Astrocyte (in vitro differentiated cells and primary cell): ENCODE results near the gene SMTNL2. TPM values are rescaled to one million over a fixed set of nuclear protein-coding genes. Genes with fewer than 3 reads are reported as not detected.

Experiments used
- DNase-seq: peaks from one replicate; pipeline ENCODE4 v3.0.0-alpha.2; 2010; ENCODE audit warnings: low read depth
- FAIRE-seq: peaks from 2 replicates; lab custom pipeline; 2011; peaks lifted over from hg19 to GRCh38; lab: Jason Lieb, UNC
- H2AFZ ChIP-seq: 2 replicates; pipeline ENCODE4 v1.6.0; 2012; ENCODE audit warnings: low read depth, low read length, inconsistent platforms
- H3K27ac ChIP-seq: 2 replicates; pipeline ENCODE4 v1.5.1; 2011; ENCODE audit warnings: low read depth, low read length, inconsistent platforms
- H3K27me3 ChIP-seq: 2 replicates; pipeline ENCODE4 v1.6.0; 2011; ENCODE audit warnings: low read length, inconsistent platforms; ENCODE audit not compliant: insufficient read depth
- H3K36me3 ChIP-seq: 2 replicates; pipeline ENCODE4 v1.5.1; 2011; ENCODE audit warnings: low read length, inconsistent platforms; ENCODE audit not compliant: insufficient read depth
- H3K4me1 ChIP-seq: 2 replicates; pipeline ENCODE4 v1.5.1; 2011; ENCODE audit warnings: low read length, inconsistent platforms; ENCODE audit not compliant: insufficient read depth
- H3K4me2 ChIP-seq: 2 replicates; pipeline ENCODE4 v1.6.0; 2012; ENCODE audit warnings: low read length, inconsistent platforms
- H3K4me3 ChIP-seq: 2 replicates; pipeline ENCODE4 v1.5.1; 2011; ENCODE audit warnings: low read depth, mild to moderate bottlenecking, low read length, inconsistent platforms; ENCODE audit not compliant: insufficient read depth
- H3K79me2 ChIP-seq: 2 replicates; pipeline ENCODE4 v1.6.0; 2012; ENCODE audit warnings: mild to moderate bottlenecking, low read length, inconsistent platforms; ENCODE audit not compliant: insufficient read depth
- H3K9ac ChIP-seq: 2 replicates; pipeline ENCODE4 v1.6.0; 2012; ENCODE audit warnings: mild to moderate bottlenecking, low read length, inconsistent platforms
- H3K9me3 ChIP-seq: 2 replicates; pipeline ENCODE4 v1.5.1; 2012; ENCODE audit warnings: low read depth, mild to moderate bottlenecking, low read length, inconsistent platforms; ENCODE audit not compliant: insufficient read depth
- H4K20me1 ChIP-seq: 2 replicates; pipeline ENCODE4 v1.6.0; 2012; ENCODE audit warnings: low read length, inconsistent platforms; ENCODE audit not compliant: insufficient read depth
- H3K27ac Mint-ChIP-seq: one replicate; pipeline ENCODE4 v1.8.0; 2021; ENCODE audit warnings: mild to moderate bottlenecking, mixed read lengths; ENCODE audit not compliant: unreplicated experiment
- H3K27me3 Mint-ChIP-seq: one replicate; pipeline ENCODE4 v1.8.0; 2021; ENCODE audit warnings: low read depth, mixed read lengths; ENCODE audit not compliant: unreplicated experiment
- H3K36me3 Mint-ChIP-seq: one replicate; pipeline ENCODE4 v1.8.0; 2021; ENCODE audit warnings: low read depth, mixed read lengths; ENCODE audit not compliant: unreplicated experiment
- H3K4me1 Mint-ChIP-seq: one replicate; pipeline ENCODE4 v1.8.0; 2021; ENCODE audit warnings: low read depth, mixed read lengths; ENCODE audit not compliant: unreplicated experiment
- H3K4me3 Mint-ChIP-seq: one replicate; pipeline ENCODE4 v1.8.0; 2021; ENCODE audit warnings: mild to moderate bottlenecking, moderate library complexity, mixed read lengths; ENCODE audit not compliant: unreplicated experiment
- H3K9me3 Mint-ChIP-seq: one replicate; pipeline ENCODE4 v1.8.0; 2021; ENCODE audit warnings: mild to moderate bottlenecking, mixed read lengths; ENCODE audit not compliant: unreplicated experiment
- EZH2 ChIP-seq: IDR thresholded peaks from 2 replicates; pipeline ENCODE4 v1.6.1; 2012; ENCODE audit warnings: mild to moderate bottlenecking, low read length, inconsistent platforms; ENCODE audit not compliant: insufficient read depth
- total RNA-seq: library from RNA; stranded (reverse); gene quantifications from 2 replicates; pipeline ENCODE4 v1.2.1, GENCODE V29; 2021
- TF ChIP-seq, protein P1 (sequence below): IDR thresholded peaks from 2 replicates; pipeline ENCODE4 v1.5.1; 2011; ENCODE audit warnings: low read depth, mild to moderate bottlenecking, inconsistent platforms, low read length, moderate library complexity; ENCODE audit not compliant: insufficient read depth

The SMTNL2 gene
- total RNA-seq, 1 donor from 2014 or later = 0.18 TPM

DNA sequence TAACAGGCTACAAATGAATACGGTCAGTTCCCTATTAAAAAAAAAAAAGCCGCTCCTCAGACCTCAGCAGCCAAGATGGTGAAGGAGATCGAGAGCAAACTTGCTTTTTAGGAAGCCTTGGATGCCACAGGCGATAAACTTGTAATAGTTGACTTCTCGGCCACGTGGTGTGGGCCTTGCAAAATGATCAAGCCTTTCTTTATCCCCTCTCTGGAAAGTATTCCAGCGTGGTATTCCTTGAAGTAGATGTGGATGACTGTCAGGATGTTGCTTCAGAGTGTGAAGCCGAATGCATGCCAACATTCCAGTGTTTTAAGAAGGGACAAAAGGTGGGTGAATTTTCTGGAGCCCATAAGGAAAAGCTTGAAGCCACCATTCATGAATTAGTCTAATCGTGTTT is 12.2 kb upstream of the SMTNL2 start:
- TF ChIP-seq, protein P1, sequence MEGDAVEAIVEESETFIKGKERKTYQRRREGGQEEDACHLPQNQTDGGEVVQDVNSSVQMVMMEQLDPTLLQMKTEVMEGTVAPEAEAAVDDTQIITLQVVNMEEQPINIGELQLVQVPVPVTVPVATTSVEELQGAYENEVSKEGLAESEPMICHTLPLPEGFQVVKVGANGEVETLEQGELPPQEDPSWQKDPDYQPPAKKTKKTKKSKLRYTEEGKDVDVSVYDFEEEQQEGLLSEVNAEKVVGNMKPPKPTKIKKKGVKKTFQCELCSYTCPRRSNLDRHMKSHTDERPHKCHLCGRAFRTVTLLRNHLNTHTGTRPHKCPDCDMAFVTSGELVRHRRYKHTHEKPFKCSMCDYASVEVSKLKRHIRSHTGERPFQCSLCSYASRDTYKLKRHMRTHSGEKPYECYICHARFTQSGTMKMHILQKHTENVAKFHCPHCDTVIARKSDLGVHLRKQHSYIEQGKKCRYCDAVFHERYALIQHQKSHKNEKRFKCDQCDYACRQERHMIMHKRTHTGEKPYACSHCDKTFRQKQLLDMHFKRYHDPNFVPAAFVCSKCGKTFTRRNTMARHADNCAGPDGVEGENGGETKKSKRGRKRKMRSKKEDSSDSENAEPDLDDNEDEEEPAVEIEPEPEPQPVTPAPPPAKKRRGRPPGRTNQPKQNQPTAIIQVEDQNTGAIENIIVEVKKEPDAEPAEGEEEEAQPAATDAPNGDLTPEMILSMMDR = no peak
- no peak for TF ChIP-seq EZH2
- DNase-seq (no peak), FAIRE-seq (no peak)
- Histone ChIP-seq H4K20me1 (no peaks in the 10 kb centered on the region), H3K79me2 (no peaks in the 10 kb centered on the region), H3K9me3 (no peaks in the 10 kb centered on the region), H3K4me3 (no peak overlapping the region), H3K9ac (no peak overlapping the region), H2AFZ (no peak overlapping the region), H3K36me3 (no peaks in the 10 kb centered on the region), H3K27me3 (peaks cover 11% of the 10 kb centered on the region), H3K27ac (no peak overlapping the region), H3K4me1 (no peaks in the 10 kb centered on the region), H3K4me2 (no peak overlapping the region)
- Mint-ChIP-seq H3K9me3 (no peaks in the 10 kb centered on the region), H3K4me1 (peaks cover 6% of the 10 kb centered on the region), H3K4me3 (no peak overlapping the region), H3K27ac (no peak overlapping the region), H3K27me3 (peaks cover 25% of the 10 kb centered on the region), H3K36me3 (no peaks in the 10 kb centered on the region)

DNA sequence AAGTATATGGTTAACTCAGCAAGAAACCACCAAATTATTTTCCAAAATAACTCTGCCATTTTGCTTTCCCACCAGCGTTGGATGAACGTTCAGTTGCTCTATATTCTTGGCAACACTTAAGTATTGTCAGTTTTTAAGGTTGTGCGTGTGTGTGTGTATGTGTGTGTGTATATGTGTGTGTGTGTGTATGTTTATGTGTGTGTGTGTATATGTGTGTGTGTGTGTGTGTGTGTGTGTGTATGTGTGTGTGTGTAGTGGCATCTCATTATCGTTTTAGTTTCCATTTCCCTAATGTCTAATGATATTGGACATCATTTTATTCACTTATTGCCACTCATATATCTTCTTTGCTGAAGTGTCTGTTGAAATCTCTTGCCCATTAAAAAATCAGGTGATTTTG is 11.2 kb upstream of the SMTNL2 start:
- no peaks in the 10 kb centered on the region for H4K20me1 ChIP-seq
- peaks cover 25% of the 10 kb centered on the region for H3K27me3 Mint-ChIP-seq
- no peak overlapping the region for H3K27ac ChIP-seq
- H3K36me3 ChIP-seq = no peaks in the 10 kb centered on the region
- no peaks in the 10 kb centered on the region for H3K4me1 ChIP-seq
- peaks cover 11% of the 10 kb centered on the region for H3K27me3 ChIP-seq
- no peak overlapping the region for H3K4me3 Mint-ChIP-seq
- no peak for TF ChIP-seq EZH2
- TF ChIP-seq, protein P1 = no peak
- H3K36me3 Mint-ChIP-seq = no peaks in the 10 kb centered on the region
- no peaks in the 10 kb centered on the region for H3K9me3 Mint-ChIP-seq
- FAIRE-seq (no peak), DNase-seq (no peak)
- no peak overlapping the region for H3K4me3 ChIP-seq
- no peak overlapping the region for H2AFZ ChIP-seq
- H3K4me1 Mint-ChIP-seq = peaks cover 7% of the 10 kb centered on the region
- no peak overlapping the region for H3K27ac Mint-ChIP-seq
- H3K79me2 ChIP-seq = no peaks in the 10 kb centered on the region
- H3K9ac ChIP-seq = no peak overlapping the region
- no peak overlapping the region for H3K4me2 ChIP-seq
- no peaks in the 10 kb centered on the region for H3K9me3 ChIP-seq

DNA sequence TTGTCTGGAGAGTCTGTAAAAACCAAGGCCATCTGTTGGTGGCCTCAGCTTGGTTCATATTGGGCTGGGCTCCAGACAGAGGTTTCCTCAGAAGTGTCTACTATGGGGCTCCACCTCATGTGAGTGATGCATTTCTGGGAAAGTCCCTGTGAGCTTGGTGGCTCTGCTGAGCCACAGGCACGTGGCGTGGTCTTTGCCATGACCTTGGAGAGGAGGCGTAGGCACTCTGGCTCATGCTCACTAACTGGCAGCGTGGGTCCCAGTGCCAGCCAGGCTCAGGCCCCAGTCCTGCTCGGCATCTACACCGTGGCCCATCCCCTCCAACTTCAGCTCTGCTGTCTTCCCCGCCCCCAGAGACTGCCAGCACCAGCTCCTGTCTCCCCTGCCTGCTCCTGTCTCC is 10.7 kb upstream of the SMTNL2 start:
- H3K4me3 ChIP-seq = no peak overlapping the region
- Mint-ChIP-seq H3K4me3 (no peak overlapping the region), H3K9me3 (no peaks in the 10 kb centered on the region), H3K27ac (no peak overlapping the region), H3K4me1 (peaks cover 7% of the 10 kb centered on the region), H3K27me3 (peaks cover 25% of the 10 kb centered on the region), H3K36me3 (no peaks in the 10 kb centered on the region)
- no peaks in the 10 kb centered on the region for H3K36me3 ChIP-seq
- no peaks in the 10 kb centered on the region for H3K4me1 ChIP-seq
- no peak overlapping the region for H3K9ac ChIP-seq
- H4K20me1 ChIP-seq = no peaks in the 10 kb centered on the region
- H3K79me2 ChIP-seq = no peaks in the 10 kb centered on the region
- FAIRE-seq (no peak), DNase-seq (no peak)
- H2AFZ ChIP-seq = no peak overlapping the region
- no peak for TF ChIP-seq EZH2
- TF ChIP-seq, protein P1 = no peak
- peaks cover 11% of the 10 kb centered on the region for H3K27me3 ChIP-seq
- H3K4me2 ChIP-seq = no peak overlapping the region
- H3K9me3 ChIP-seq = no peaks in the 10 kb centered on the region
- no peak overlapping the region for H3K27ac ChIP-seq
